Measurements from ENCODE around the gene TEDC2.
"Not testable (repeated sequence)": the region's sequence is repeated elsewhere in the genome, so short reads cannot be mapped to it uniquely, and the experiment has no call there.

Gene TEDC2

GRCh38 chr16:2476345-2476720 is 16.4 kb downstream of the TEDC2 start:
- DNase-seq (ENCODE audit: low read depth in 2 of 2, low spot score in 1 of 2), result no peak

GRCh38 chr16:2476741-2477140 is 16.8 kb downstream of the TEDC2 start:
- DNase-seq (ENCODE audit: low read depth in 2 of 2, low spot score in 1 of 2), result no peak

- no peak for DNase-seq (ENCODE audit: low read depth in 2 of 2, low spot score in 1 of 2)
Observed at GRCh38 chr16:2477327-2477726, 17.4 kb downstream of the TEDC2 start.

GRCh38 chr16:2478279-2478678 is 18.4 kb downstream of the TEDC2 start:
- DNase-seq (ENCODE audit: low read depth in 2 of 2, low spot score in 1 of 2), result no peak

GRCh38 chr16:2479996-2480395 is 20.1 kb downstream of the TEDC2 start:
- DNase-seq (ENCODE audit: low read depth in 2 of 2, low spot score in 1 of 2), result not testable (repeated sequence)

GRCh38 chr16:2480948-2481347 is 21.0 kb downstream of the TEDC2 start:
- no peak for DNase-seq (ENCODE audit: low read depth in 2 of 2, low spot score in 1 of 2)

GRCh38 chr16:2481676-2482075 is 21.8 kb downstream of the TEDC2 start:
- no peak for DNase-seq (ENCODE audit: low read depth in 2 of 2, low spot score in 1 of 2)

- DNase-seq (ENCODE audit: low read depth in 2 of 2, low spot score in 1 of 2), result no peak
Observed at GRCh38 chr16:2482249-2482648, 22.3 kb downstream of the TEDC2 start.

GRCh38 chr16:2482708-2483534 is 23.0 kb downstream of the TEDC2 start:
- DNase-seq (ENCODE audit: low read depth in 2 of 2, low spot score in 1 of 2), result no peak

GRCh38 chr16:2483939-2484897 is 24.3 kb downstream of the TEDC2 start:
- no peak for DNase-seq (ENCODE audit: low read depth in 2 of 2, low spot score in 1 of 2)

GRCh38 chr16:2484898-2485508 is 25.1 kb downstream of the TEDC2 start:
- no peak for DNase-seq (ENCODE audit: low read depth in 2 of 2, low spot score in 1 of 2)

GRCh38 chr16:2485811-2486507 is 26.1 kb downstream of the TEDC2 start:
- no peak for DNase-seq (ENCODE audit: low read depth in 2 of 2, low spot score in 1 of 2)

- DNase-seq (ENCODE audit: low read depth in 2 of 2, low spot score in 1 of 2), result peak; percentile 63 to 73
Observed at GRCh38 chr16:2486645-2487516, 27.0 kb downstream of the TEDC2 start.

- DNase-seq (ENCODE audit: low read depth in 2 of 2, low spot score in 1 of 2), result no peak
Observed at GRCh38 chr16:2487517-2487842, 27.6 kb downstream of the TEDC2 start.

- no peak for DNase-seq (ENCODE audit: low read depth in 2 of 2, low spot score in 1 of 2)
Observed at GRCh38 chr16:2487903-2488531, 28.1 kb downstream of the TEDC2 start.

GRCh38 chr16:2489581-2489980 is 29.7 kb downstream of the TEDC2 start:
- no peak for DNase-seq (ENCODE audit: low read depth in 2 of 2, low spot score in 1 of 2)

GRCh38 chr16:2490190-2491105 is 30.5 kb downstream of the TEDC2 start:
- no peak for DNase-seq (ENCODE audit: low read depth in 2 of 2, low spot score in 1 of 2)

GRCh38 chr16:2492292-2492691 is 32.4 kb downstream of the TEDC2 start:
- no peak for DNase-seq (ENCODE audit: low read depth in 2 of 2, low spot score in 1 of 2)

GRCh38 chr16:2493605-2494004 is 33.7 kb downstream of the TEDC2 start:
- DNase-seq (ENCODE audit: low read depth in 2 of 2, low spot score in 1 of 2), result no peak
